ENCODE measurements around the gene SOWAHD.
A peak's percentile ranks its signal among the peaks of the same experiment; 100 is the strongest.

SOWAHD gene

GRCh38 chrX:119755981-119756533 lies 2.3 kb upstream of the SOWAHD start:
- ChIA-PET CTCF (interaction anchor here (1.1 to 2.9 kb wide), 4 partner anchors 14 to 244 kb away, joined by 3 to 9 read pairs (median 6); no protein-coding TSS in a partner anchor), POLR2A (no interaction called here)
- no peak for DNase-seq (ENCODE audit: low read depth, low spot score)
- TF ChIP-seq, protein P1, sequence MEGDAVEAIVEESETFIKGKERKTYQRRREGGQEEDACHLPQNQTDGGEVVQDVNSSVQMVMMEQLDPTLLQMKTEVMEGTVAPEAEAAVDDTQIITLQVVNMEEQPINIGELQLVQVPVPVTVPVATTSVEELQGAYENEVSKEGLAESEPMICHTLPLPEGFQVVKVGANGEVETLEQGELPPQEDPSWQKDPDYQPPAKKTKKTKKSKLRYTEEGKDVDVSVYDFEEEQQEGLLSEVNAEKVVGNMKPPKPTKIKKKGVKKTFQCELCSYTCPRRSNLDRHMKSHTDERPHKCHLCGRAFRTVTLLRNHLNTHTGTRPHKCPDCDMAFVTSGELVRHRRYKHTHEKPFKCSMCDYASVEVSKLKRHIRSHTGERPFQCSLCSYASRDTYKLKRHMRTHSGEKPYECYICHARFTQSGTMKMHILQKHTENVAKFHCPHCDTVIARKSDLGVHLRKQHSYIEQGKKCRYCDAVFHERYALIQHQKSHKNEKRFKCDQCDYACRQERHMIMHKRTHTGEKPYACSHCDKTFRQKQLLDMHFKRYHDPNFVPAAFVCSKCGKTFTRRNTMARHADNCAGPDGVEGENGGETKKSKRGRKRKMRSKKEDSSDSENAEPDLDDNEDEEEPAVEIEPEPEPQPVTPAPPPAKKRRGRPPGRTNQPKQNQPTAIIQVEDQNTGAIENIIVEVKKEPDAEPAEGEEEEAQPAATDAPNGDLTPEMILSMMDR (IDR thresholded peaks at IDR 0.05; ENCODE audit: insufficient read depth, low read length, missing control alignments), result no peak
- no peak overlapping the region for H3K4me3 ChIP-seq (ENCODE audit: low read depth, low read length)

- no peak overlapping the region for H3K4me3 ChIP-seq (ENCODE audit: low read depth, low read length)
- ChIA-PET CTCF (interaction anchor here (1.1 to 2.9 kb wide), 3 partner anchors 27 to 245 kb away, joined by 3 to 9 read pairs (median 3); no protein-coding TSS in a partner anchor), POLR2A (no interaction called here)
- DNase-seq (ENCODE audit: low read depth, low spot score), result no peak
- TF ChIP-seq, protein P1 (IDR thresholded peaks at IDR 0.05; ENCODE audit: insufficient read depth, low read length, missing control alignments), result no peak
These were observed 1.3 kb upstream of the SOWAHD start for GRCh38 chrX:119756926-119757635.

- CTCF ChIA-PET, result interaction anchor here (0.9 to 2.9 kb wide), 5 partner anchors 13 to 275 kb away, joined by 4 to 9 read pairs (median 4); no protein-coding TSS in a partner anchor
- POLR2A ChIA-PET, result no interaction called here
- TF ChIP-seq, protein P1 (IDR thresholded peaks at IDR 0.05; ENCODE audit: insufficient read depth, low read length, missing control alignments), result no peak
- H3K4me3 ChIP-seq (ENCODE audit: low read depth, low read length), result no peak overlapping the region
- no peak for DNase-seq (ENCODE audit: low read depth, low spot score)
These were observed 776 bp upstream of the SOWAHD start for GRCh38 chrX:119757646-119757978.

DNA sequence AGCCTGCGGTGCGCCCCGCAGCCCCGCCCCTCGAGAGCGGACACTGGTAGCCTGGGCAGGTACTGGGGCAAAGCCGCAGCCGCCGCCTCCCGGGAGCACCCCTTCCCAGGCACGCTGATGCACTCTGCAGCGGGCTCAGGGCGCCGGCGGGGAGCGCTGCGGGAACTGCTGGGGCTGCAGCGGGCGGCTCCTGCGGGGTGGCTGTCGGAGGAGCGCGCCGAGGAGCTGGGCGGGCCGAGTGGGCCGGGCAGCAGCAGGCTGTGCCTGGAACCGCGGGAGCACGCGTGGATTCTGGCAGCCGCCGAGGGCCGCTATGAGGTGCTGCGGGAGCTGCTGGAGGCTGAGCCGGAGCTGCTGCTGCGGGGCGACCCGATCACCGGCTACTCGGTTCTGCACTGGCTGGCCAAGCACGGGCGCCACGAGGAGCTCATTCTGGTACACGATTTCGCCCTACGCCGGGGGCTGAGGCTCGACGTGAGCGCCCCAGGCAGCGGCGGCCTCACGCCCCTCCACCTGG lies 401 bp downstream of the SOWAHD start:
- DNase-seq (ENCODE audit: low read depth, low spot score), result no peak
- ChIA-PET POLR2A (interaction anchor here (0.9 to 1.7 kb wide), 2 partner anchors 33 to 112 kb away, joined by 4 to 10 read pairs; partner anchors contain the start of gene RPL39), CTCF (interaction anchor here (0.8 to 1.6 kb wide), 4 partner anchors 15 to 149 kb away, joined by 3 to 6 read pairs (median 4); no protein-coding TSS in a partner anchor)
- TF ChIP-seq, protein P1 (IDR thresholded peaks at IDR 0.05; ENCODE audit: insufficient read depth, low read length, missing control alignments), result no peak
- peak overlapping the region; percentile 54 for H3K4me3 ChIP-seq (ENCODE audit: low read depth, low read length)

DNA sequence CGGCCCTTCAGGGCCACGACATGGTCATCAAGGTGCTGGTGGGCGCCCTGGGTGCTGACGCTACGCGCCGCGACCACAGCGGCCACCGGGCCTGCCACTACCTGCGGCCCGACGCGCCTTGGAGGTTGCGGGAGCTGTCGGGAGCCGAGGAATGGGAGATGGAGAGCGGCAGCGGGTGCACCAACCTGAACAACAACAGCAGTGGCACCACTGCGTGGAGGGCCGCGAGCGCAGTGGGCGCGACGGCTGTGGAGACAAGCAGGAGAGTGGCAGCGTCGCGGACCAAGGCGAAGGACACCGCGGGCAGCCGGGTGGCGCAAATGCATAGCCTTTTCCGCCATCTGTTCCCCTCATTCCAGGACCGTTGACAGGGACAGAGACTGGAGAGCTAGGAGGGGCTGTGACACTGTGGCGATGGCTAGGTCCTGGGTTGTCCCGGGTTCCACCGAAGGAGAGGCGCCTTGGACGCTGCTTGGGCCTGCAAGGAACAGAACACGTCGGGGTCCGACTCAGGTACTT lies 919 bp downstream of the SOWAHD start:
- CTCF ChIA-PET, result interaction anchor here (0.8 to 1.6 kb wide), 5 partner anchors 15 to 149 kb away, joined by 3 to 6 read pairs (median 3); no protein-coding TSS in a partner anchor
- TF ChIP-seq, protein P1 (IDR thresholded peaks at IDR 0.05; ENCODE audit: insufficient read depth, low read length, missing control alignments), result no peak
- POLR2A ChIA-PET, result interaction anchor here (0.9 to 1.7 kb wide), 2 partner anchors 32 to 112 kb away, joined by 4 to 10 read pairs; partner anchors contain the start of gene RPL39
- peak overlapping the region; percentile 54 for H3K4me3 ChIP-seq (ENCODE audit: low read depth, low read length)
- DNase-seq (ENCODE audit: low read depth, low spot score), result no peak
